GOT3 (cell line): ENCODE results near the gene MED10.

ENCODE experiments used
- DNase-seq: peaks from one replicate; lab custom pipeline; 2025; ENCODE audit warnings: mixed read lengths; lab: John Stamatoyannopoulos, UW

Gene MED10

GRCh38 chr5:6399980-6400910 is 21.9 kb upstream of the MED10 start:
- no peak for DNase-seq

GRCh38 chr5:6398570-6399230 is 20.4 kb upstream of the MED10 start:
- DNase-seq: no peak

- DNase-seq: no peak
Measured at GRCh38 chr5:6397536-6398269, 19.4 kb upstream of the MED10 start.

- no peak for DNase-seq
Measured at GRCh38 chr5:6396836-6397535, 18.6 kb upstream of the MED10 start.

GRCh38 chr5:6396043-6396442 is 17.7 kb upstream of the MED10 start:
- no peak for DNase-seq

- DNase-seq: no peak
Measured at GRCh38 chr5:6395621-6396020, 17.3 kb upstream of the MED10 start.

- DNase-seq: no peak
Measured at GRCh38 chr5:6395102-6395445, 16.7 kb upstream of the MED10 start.

GRCh38 chr5:6394429-6395101 is 16.2 kb upstream of the MED10 start:
- no peak for DNase-seq

GRCh38 chr5:6393596-6394194 is 15.3 kb upstream of the MED10 start:
- no peak for DNase-seq

- DNase-seq: no peak
Measured at GRCh38 chr5:6392561-6392960, 14.2 kb upstream of the MED10 start.

- DNase-seq: no peak
Measured at GRCh38 chr5:6391151-6391550, 12.8 kb upstream of the MED10 start.

GRCh38 chr5:6389946-6390530 is 11.7 kb upstream of the MED10 start:
- DNase-seq: no peak

GRCh38 chr5:6389397-6389796 is 11.1 kb upstream of the MED10 start:
- DNase-seq: no peak

GRCh38 chr5:6387970-6388369 is 9.6 kb upstream of the MED10 start:
- no peak for DNase-seq

- DNase-seq: no peak
Measured at GRCh38 chr5:6386271-6386670, 7.9 kb upstream of the MED10 start.

GRCh38 chr5:6384856-6385255 is 6.5 kb upstream of the MED10 start:
- DNase-seq: no peak

GRCh38 chr5:6383376-6383775 is 5.0 kb upstream of the MED10 start:
- DNase-seq: no peak

GRCh38 chr5:6379246-6379645 is 899 bp upstream of the MED10 start:
- no peak for DNase-seq

GRCh38 chr5:6378766-6379103 is 388 bp upstream of the MED10 start:
- DNase-seq: no peak

GRCh38 chr5:6377582-6377904 is 804 bp downstream of the MED10 start:
- no peak for DNase-seq

- DNase-seq: no peak
Measured at GRCh38 chr5:6376974-6377520, 1.3 kb downstream of the MED10 start.
